WTC11 (cell line): ENCODE results near the gene TMEM204. TPM values are rescaled to one million over a fixed set of nuclear protein-coding genes. Genes with fewer than 3 reads are reported as not detected.

Experiments used
- ATAC-seq: fragments of 200-7000 bp; cut with Tn5 transposase; 2 replicates; pipeline ENCODE4 v1.10.0; 2021; ENCODE audit warnings: mild to moderate bottlenecking, moderate library complexity
- CTCF ChIA-PET: fragments of 300-600 bp; sonication (Branson Sonifier 250); formaldehyde crosslinking; loops from one replicate; lab custom pipeline; 2021; ENCODE audit warnings: antibody characterized with exemption; lab: Charles Lee
- POLR2A ChIA-PET: fragments of 350-600 bp; sonication (Branson Sonifier 250); formaldehyde crosslinking; loops from one replicate; lab custom pipeline; 2021; ENCODE audit warnings: antibody characterized with exemption; lab: Charles Lee
- DNase-seq: peaks from one replicate; pipeline ENCODE4 v3.0.0; 2021; ENCODE audit warnings: low spot score
- H3K27ac Mint-ChIP-seq: 2 replicates; pipeline ENCODE4 v1.8.0; 2021; ENCODE audit warnings: mixed read lengths
- H3K27me3 Mint-ChIP-seq: 2 replicates; pipeline ENCODE4 v1.8.0; 2021; ENCODE audit warnings: low read depth, mild to moderate bottlenecking, moderate library complexity, mixed read lengths
- H3K36me3 Mint-ChIP-seq: 2 replicates; pipeline ENCODE4 v1.8.0; 2021; ENCODE audit warnings: mixed read lengths
- H3K4me1 Mint-ChIP-seq: 2 replicates; pipeline ENCODE4 v1.8.0; 2022; ENCODE audit warnings: mixed read lengths
- H3K4me3 Mint-ChIP-seq: 2 replicates; pipeline ENCODE4 v1.8.0; 2021; ENCODE audit warnings: mild to moderate bottlenecking, moderate library complexity, mixed read lengths
- H3K9me3 Mint-ChIP-seq: 2 replicates; pipeline ENCODE4 v1.8.0; 2021; ENCODE audit warnings: mixed read lengths
- FOXP1 ChIP-seq: sonication (generic); formaldehyde crosslinking; IDR thresholded peaks from 2 replicates; pipeline ENCODE4 v1.8.0; 2022; ENCODE audit warnings: missing genetic modification reagents, mild to moderate bottlenecking, moderate library complexity, borderline replicate concordance
- GTF2I ChIP-seq: fragments of 250-450 bp; sonication (Bioruptor Pico); conservative IDR thresholded peaks from 2 replicates; pipeline ENCODE4 v1.4.0; 2021; ENCODE audit warnings: mild to moderate bottlenecking
- IRF2 ChIP-seq: sonication (generic); formaldehyde crosslinking; IDR thresholded peaks from 2 replicates; pipeline ENCODE4 v1.8.0; 2022; ENCODE audit warnings: low read depth, missing genetic modification reagents, borderline replicate concordance
- NR2C2 ChIP-seq: sonication (generic); formaldehyde crosslinking; IDR thresholded peaks from 2 replicates; pipeline ENCODE4 v1.8.0; 2022; ENCODE audit warnings: mild to moderate bottlenecking, missing genetic modification reagents
- OVOL2 ChIP-seq: fragments of 250-450 bp; sonication (Bioruptor Pico); IDR thresholded peaks from 2 replicates; pipeline ENCODE4 v1.9.0; 2021; ENCODE audit warnings: mild to moderate bottlenecking, borderline replicate concordance
- SMAD3 ChIP-seq: sonication (generic); formaldehyde crosslinking; IDR thresholded peaks from 2 replicates; pipeline ENCODE4 v1.8.0; 2022; ENCODE audit warnings: missing genetic modification reagents, mild to moderate bottlenecking, borderline replicate concordance
- SMAD4 ChIP-seq: sonication (generic); formaldehyde crosslinking; IDR thresholded peaks from 2 replicates; pipeline ENCODE4 v1.8.0; 2022; ENCODE audit warnings: mild to moderate bottlenecking, missing genetic modification reagents
- SP1 ChIP-seq: sonication (generic); formaldehyde crosslinking; conservative IDR thresholded peaks from 2 replicates; pipeline ENCODE4 v1.8.1; 2022; ENCODE audit warnings: missing genetic modification reagents
- ZNF121 ChIP-seq: sonication (generic); formaldehyde crosslinking; IDR thresholded peaks from 2 replicates; pipeline ENCODE4 v1.8.0; 2023; ENCODE audit warnings: missing genetic modification reagents
- ZNF219 ChIP-seq: sonication (generic); formaldehyde crosslinking; IDR thresholded peaks from 2 replicates; pipeline ENCODE4 v1.8.0; 2023; ENCODE audit warnings: missing genetic modification reagents, mild to moderate bottlenecking, borderline replicate concordance
- total RNA-seq: library from RNA; stranded (reverse); gene quantifications from 3 replicates; pipeline ENCODE4 v1.2.3, GENCODE V29; 2021
- TF ChIP-seq, protein P1 (sequence below): sonication (generic); formaldehyde crosslinking; IDR thresholded peaks from 2 replicates; pipeline ENCODE4 v1.8.1; 2023; ENCODE audit warnings: mild to moderate bottlenecking, moderate library complexity, missing genetic modification reagents
- TF ChIP-seq, protein P2 (sequence below): sonication (generic); formaldehyde crosslinking; IDR thresholded peaks from 2 replicates; pipeline ENCODE4 v1.8.0; 2023; ENCODE audit warnings: mild to moderate bottlenecking, missing genetic modification reagents
- TF ChIP-seq, protein P3 (sequence below): fragments of 200-600 bp; IDR thresholded peaks from 2 replicates; pipeline ENCODE4 v1.8.0; 2022; ENCODE audit warnings: antibody characterized with exemption

Gene TMEM204
- total RNA-seq, 1 experiment from 2014 or later, result 0.35 TPM

DNA sequence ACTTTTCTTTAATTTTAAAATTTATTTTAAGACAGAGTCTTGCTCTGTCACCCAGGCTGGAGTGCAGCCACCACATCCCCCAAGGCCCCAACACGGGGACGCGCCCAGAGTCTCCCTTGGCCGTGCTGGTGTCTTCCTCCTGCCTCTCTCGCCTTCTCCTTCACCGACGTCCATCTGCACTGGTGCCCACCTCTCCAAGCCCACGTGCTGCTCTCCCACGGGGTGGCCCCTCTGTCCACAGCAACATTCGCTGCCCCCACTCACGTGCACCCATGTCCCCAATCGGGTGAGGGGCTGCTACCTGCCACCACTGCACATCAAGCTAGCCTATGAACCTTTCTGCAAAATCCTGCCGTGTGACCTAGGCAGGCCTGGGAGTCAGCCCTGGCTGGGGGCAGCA is 3.1 kb downstream of the TMEM204 start (continued):
- TF ChIP-seq ZNF219 (no peak), OVOL2 (CRISPR knock-in tag) (no peak)

DNA sequence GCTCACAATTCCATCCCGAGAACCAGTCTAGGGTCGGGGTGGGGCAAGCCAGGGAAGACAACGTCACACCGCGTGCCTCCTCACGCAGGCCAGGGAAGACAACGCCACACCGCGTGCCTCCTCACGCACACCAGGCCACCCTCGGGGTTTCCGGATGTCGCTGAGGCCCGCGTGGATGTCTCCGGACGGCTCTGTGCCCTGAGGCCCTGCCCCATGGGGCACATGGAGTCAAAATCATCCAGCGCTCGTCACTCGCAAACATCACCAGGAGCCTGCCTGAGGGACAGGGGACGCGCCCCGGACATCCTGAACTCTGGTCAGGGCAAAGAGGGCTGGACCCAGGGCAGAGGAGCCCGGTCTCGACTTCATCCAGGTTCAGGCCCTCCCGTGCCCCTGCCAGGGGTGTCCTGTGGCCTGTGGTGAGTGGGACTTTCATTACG is 3.7 kb downstream of the TMEM204 start:
- Mint-ChIP-seq H3K27ac (0 out of 2 replicates have a peak overlapping the region, but pooled peaks have one; percentile 84), H3K9me3 (no peaks in the 10 kb centered on the region), H3K27me3 (no peaks in the 10 kb centered on the region), H3K36me3 (no peaks in the 10 kb centered on the region), H3K4me1 (no peaks in the 10 kb centered on the region), H3K4me3 (no peak overlapping the region)
- DNase-seq, result no peak
- ATAC-seq, result no peak
- ChIA-PET POLR2A (no interaction called here), CTCF (no interaction called here)
- TF ChIP-seq, protein P1, sequence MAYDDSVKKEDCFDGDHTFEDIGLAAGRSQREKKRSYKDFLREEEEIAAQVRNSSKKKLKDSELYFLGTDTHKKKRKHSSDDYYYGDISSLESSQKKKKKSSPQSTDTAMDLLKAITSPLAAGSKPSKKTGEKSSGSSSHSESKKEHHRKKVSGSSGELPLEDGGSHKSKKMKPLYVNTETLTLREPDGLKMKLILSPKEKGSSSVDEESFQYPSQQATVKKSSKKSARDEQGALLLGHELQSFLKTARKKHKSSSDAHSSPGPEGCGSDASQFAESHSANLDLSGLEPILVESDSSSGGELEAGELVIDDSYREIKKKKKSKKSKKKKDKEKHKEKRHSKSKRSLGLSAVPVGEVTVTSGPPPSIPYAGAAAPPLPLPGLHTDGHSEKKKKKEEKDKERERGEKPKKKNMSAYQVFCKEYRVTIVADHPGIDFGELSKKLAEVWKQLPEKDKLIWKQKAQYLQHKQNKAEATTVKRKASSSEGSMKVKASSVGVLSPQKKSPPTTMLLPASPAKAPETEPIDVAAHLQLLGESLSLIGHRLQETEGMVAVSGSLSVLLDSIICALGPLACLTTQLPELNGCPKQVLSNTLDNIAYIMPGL, result no peak
- TF ChIP-seq NR2C2 (CRISPR knock-in tag) (no peak), GTF2I (CRISPR knock-in tag) (no peak), SMAD4 (CRISPR knock-in tag) (no peak), IRF2 (CRISPR knock-in tag) (no peak)

DNA sequence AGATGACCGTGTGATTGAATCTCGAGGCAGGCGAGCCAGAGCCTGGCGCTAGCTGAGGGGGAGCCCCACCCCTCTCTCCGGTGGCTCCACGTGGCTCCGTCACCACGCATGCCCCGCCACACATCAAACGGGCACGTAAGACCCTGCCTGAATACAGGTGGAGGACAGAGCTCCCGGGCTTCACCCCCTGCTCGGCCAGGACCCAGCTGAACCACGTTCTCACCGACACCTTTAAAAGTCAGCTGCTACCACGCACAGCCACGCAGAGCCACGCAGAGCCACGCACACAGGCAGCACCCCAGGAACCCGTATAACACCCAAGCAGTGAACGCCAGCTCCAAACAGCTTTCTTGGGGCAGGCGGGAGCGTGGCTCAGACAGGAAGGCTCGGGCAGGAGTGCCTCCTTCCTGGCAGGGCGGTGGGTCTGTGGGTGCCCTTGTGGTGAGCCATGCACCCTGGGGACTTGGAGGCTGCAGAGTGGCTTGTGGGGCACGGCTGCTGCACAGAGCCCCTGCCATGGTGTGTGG is 4.4 kb downstream of the TMEM204 start:
- Mint-ChIP-seq H3K27me3 (no peaks in the 10 kb centered on the region), H3K9me3 (no peaks in the 10 kb centered on the region), H3K36me3 (no peaks in the 10 kb centered on the region), H3K4me3 (no peak overlapping the region), H3K27ac (no peak overlapping the region), H3K4me1 (no peaks in the 10 kb centered on the region)
- ATAC-seq (no peak), DNase-seq (no peak)
- TF ChIP-seq, protein P2, sequence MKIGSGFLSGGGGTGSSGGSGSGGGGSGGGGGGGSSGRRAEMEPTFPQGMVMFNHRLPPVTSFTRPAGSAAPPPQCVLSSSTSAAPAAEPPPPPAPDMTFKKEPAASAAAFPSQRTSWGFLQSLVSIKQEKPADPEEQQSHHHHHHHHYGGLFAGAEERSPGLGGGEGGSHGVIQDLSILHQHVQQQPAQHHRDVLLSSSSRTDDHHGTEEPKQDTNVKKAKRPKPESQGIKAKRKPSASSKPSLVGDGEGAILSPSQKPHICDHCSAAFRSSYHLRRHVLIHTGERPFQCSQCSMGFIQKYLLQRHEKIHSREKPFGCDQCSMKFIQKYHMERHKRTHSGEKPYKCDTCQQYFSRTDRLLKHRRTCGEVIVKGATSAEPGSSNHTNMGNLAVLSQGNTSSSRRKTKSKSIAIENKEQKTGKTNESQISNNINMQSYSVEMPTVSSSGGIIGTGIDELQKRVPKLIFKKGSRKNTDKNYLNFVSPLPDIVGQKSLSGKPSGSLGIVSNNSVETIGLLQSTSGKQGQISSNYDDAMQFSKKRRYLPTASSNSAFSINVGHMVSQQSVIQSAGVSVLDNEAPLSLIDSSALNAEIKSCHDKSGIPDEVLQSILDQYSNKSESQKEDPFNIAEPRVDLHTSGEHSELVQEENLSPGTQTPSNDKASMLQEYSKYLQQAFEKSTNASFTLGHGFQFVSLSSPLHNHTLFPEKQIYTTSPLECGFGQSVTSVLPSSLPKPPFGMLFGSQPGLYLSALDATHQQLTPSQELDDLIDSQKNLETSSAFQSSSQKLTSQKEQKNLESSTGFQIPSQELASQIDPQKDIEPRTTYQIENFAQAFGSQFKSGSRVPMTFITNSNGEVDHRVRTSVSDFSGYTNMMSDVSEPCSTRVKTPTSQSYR (CRISPR knock-in tag), result no peak
- POLR2A ChIA-PET, result no interaction called here
- CTCF ChIA-PET, result interaction anchor here (0.7 to 1.6 kb wide), 5 partner anchors 10 to 44 kb away, joined by 3 to 6 read pairs (median 4); no protein-coding TSS in a partner anchor

DNA sequence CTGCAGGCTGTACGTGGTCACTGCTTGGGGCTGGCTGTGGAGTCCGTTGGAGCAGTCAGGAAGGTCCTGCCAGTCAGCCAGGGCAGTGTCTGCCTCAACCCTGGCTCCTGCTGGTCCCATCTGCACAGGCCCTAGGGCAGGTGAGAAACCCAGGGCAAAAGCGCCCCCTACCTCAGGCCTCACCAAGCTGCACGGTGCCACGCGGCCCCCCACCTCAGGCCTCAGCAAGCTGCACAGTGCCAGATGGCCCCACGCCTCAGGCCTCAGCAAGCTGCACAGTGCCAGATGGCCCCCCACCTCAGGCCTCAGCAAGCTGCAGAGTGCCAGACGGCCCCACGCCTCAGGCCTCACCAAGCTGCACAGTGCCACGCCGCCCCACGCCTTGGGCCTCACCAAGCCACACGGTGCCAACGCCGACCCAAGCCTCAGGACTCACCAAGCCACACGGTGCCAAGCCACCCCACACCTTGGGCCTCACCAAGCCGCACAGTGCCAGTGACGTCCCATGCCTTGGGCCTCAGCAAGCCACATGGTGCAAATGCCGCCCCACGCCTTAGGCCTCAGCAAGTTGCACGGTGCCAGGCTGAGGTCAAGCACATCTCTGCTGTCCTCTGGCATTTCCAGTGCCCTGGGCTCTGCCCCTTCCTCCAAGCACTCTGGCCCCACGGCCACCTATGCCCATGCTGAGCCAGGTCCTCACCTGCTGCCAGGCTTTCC is 5.5 kb downstream of the TMEM204 start:
- H3K36me3 Mint-ChIP-seq, result no peaks in the 10 kb centered on the region
- peak; percentile 81 for ATAC-seq
- ChIA-PET POLR2A (no interaction called here), CTCF (interaction anchor here (0.6 to 1.6 kb wide), 10 partner anchors 14 to 265 kb away, joined by 3 to 6 read pairs (median 3); no protein-coding TSS in a partner anchor)
- no peaks in the 10 kb centered on the region for H3K9me3 Mint-ChIP-seq
- H3K27me3 Mint-ChIP-seq, result no peaks in the 10 kb centered on the region
- H3K27ac Mint-ChIP-seq, result no peak overlapping the region
- TF ChIP-seq ZNF121 (CRISPR knock-in tag), result peak; percentile 98
- TF ChIP-seq, protein P3, sequence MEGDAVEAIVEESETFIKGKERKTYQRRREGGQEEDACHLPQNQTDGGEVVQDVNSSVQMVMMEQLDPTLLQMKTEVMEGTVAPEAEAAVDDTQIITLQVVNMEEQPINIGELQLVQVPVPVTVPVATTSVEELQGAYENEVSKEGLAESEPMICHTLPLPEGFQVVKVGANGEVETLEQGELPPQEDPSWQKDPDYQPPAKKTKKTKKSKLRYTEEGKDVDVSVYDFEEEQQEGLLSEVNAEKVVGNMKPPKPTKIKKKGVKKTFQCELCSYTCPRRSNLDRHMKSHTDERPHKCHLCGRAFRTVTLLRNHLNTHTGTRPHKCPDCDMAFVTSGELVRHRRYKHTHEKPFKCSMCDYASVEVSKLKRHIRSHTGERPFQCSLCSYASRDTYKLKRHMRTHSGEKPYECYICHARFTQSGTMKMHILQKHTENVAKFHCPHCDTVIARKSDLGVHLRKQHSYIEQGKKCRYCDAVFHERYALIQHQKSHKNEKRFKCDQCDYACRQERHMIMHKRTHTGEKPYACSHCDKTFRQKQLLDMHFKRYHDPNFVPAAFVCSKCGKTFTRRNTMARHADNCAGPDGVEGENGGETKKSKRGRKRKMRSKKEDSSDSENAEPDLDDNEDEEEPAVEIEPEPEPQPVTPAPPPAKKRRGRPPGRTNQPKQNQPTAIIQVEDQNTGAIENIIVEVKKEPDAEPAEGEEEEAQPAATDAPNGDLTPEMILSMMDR, result peak; percentile 30; the same call in 1 of the 2 replicates
- no peak for TF ChIP-seq SMAD3 (CRISPR knock-in tag)
- 0 out of 2 replicates have a peak, but pooled peaks have one; percentile 19 for TF ChIP-seq FOXP1 (CRISPR knock-in tag)
- TF ChIP-seq SP1, result no peak
- DNase-seq, result peak; percentile 59
- no peak overlapping the region for H3K4me3 Mint-ChIP-seq
- peaks cover 3% of the 10 kb centered on the region; the same call in 1 of the 2 replicates for H3K4me1 Mint-ChIP-seq
